GM23338 (cell line): ENCODE measurements around the gene PPP1R3F. TPM values are rescaled to one million over a fixed set of nuclear protein-coding genes. Genes with fewer than 3 reads are reported as not detected.

ENCODE experiments used
- ATAC-seq: fragments of 200-7000 bp; cut with Tn5 transposase; 3 replicates; pipeline ENCODE4 v1.9.1; 2020
- DNase-seq: peaks from one replicate; pipeline ENCODE4 v3.0.0-alpha.2; 2015; ENCODE audit warnings: low spot score
- H2AFZ ChIP-seq: fragments of 200-600 bp; sonication (generic); 2 replicates; pipeline ENCODE4 v1.8.0; 2016; ENCODE audit warnings: antibody characterized with exemption, mild to moderate bottlenecking, moderate library complexity
- H3F3A ChIP-seq: fragments of 200-600 bp; sonication (generic); replicated peaks from 2 replicates; pipeline ENCODE4 v1.8.0; 2017; ENCODE audit warnings: antibody characterized with exemption, mixed run types, low read depth
- H3K27ac ChIP-seq: fragments of 200-600 bp; sonication (generic); 2 replicates; pipeline ENCODE4 v1.6.1; 2016; ENCODE audit warnings: low read depth
- H3K27me3 ChIP-seq: fragments of 200-600 bp; sonication (generic); 2 replicates; pipeline ENCODE4 v1.8.0; 2016; ENCODE audit warnings: mild to moderate bottlenecking, mixed run types, moderate library complexity; ENCODE audit not compliant: insufficient read depth
- H3K36me3 ChIP-seq: fragments of 200-600 bp; sonication (generic); 2 replicates; pipeline ENCODE4 v1.8.0; 2016; ENCODE audit warnings: mild to moderate bottlenecking; ENCODE audit not compliant: insufficient read depth
- H3K4me1 ChIP-seq: fragments of 200-600 bp; sonication (generic); 2 replicates; pipeline ENCODE4 v1.8.0; 2016; ENCODE audit warnings: mild to moderate bottlenecking, moderate library complexity; ENCODE audit not compliant: insufficient read depth
- H3K4me2 ChIP-seq: fragments of 200-600 bp; sonication (generic); 2 replicates; pipeline ENCODE4 v1.7.1; 2017; ENCODE audit warnings: mixed run types
- H3K4me3 ChIP-seq: fragments of 200-600 bp; sonication (generic); 2 replicates; pipeline ENCODE4 v1.6.1; 2016; ENCODE audit warnings: mixed run types
- H3K79me2 ChIP-seq: fragments of 200-600 bp; sonication (generic); replicated peaks from 2 replicates; pipeline ENCODE4 v1.8.0; 2017; ENCODE audit warnings: mild to moderate bottlenecking; ENCODE audit not compliant: insufficient read depth
- H3K9me2 ChIP-seq: fragments of 200-600 bp; sonication (generic); 2 replicates; pipeline ENCODE4 v1.8.0; 2017; ENCODE audit not compliant: insufficient read depth
- H4K20me1 ChIP-seq: fragments of 200-600 bp; sonication (generic); replicated peaks from 2 replicates; pipeline ENCODE4 v1.8.0; 2017; ENCODE audit warnings: mild to moderate bottlenecking; ENCODE audit not compliant: insufficient read depth
- H3K27ac Mint-ChIP-seq: 2 replicates; pipeline ENCODE4 v1.8.0; 2020; ENCODE audit warnings: inconsistent platforms, mild to moderate bottlenecking, moderate library complexity, mixed read lengths
- H3K27me3 Mint-ChIP-seq: 3 replicates; pipeline ENCODE4 v1.8.0; 2022; ENCODE audit warnings: low read depth, mild to moderate bottlenecking, moderate library complexity, mixed read lengths, inconsistent platforms; ENCODE audit not compliant: insufficient read depth, poor library complexity
- H3K36me3 Mint-ChIP-seq: 3 replicates; pipeline ENCODE4 v1.8.0; 2021; ENCODE audit warnings: low read depth, mild to moderate bottlenecking, inconsistent platforms, moderate library complexity, mixed read lengths
- H3K4me1 Mint-ChIP-seq: 3 replicates; pipeline ENCODE4 v1.8.0; 2020; ENCODE audit warnings: mild to moderate bottlenecking, inconsistent platforms, mixed read lengths
- H3K4me3 Mint-ChIP-seq: 3 replicates; pipeline ENCODE4 v1.8.0; 2021; ENCODE audit warnings: moderate library complexity, mild to moderate bottlenecking, inconsistent platforms, mixed read lengths
- H3K9me3 Mint-ChIP-seq: 3 replicates; pipeline ENCODE4 v1.8.0; 2020; ENCODE audit warnings: moderate library complexity, mild to moderate bottlenecking, inconsistent platforms, mixed read lengths
- EZH2 ChIP-seq: fragments of 200-600 bp; sonication (generic); IDR thresholded peaks from one replicate; pipeline ENCODE4 v1.8.0; 2017; ENCODE audit warnings: antibody characterized with exemption, mild to moderate bottlenecking, low read depth; ENCODE audit not compliant: unreplicated experiment
- EZH2phosphoT487 ChIP-seq: fragments of 200-600 bp; sonication (generic); IDR thresholded peaks from one replicate; pipeline ENCODE4 v1.8.1; 2018; ENCODE audit warnings: antibody characterized with exemption; ENCODE audit not compliant: unreplicated experiment
- NANOG ChIP-seq: IDR thresholded peaks from 2 replicates; pipeline ENCODE4 v1.6.1; 2016; ENCODE audit warnings: antibody characterized with exemption, borderline replicate concordance
- polyA plus RNA-seq: library from polyadenylated mRNA; unstranded; fragments of >200 nt; fragmentation: Nextera tagmentation; extraction: Ambion mirVana; gene quantifications from 2 replicates; pipeline ENCODE4 v1.2.1, GENCODE V29; 2016
- total RNA-seq: library from RNA; depleted of rRNA; stranded (reverse); fragments of >200 nt; shearing (Covaris generic); gene quantifications from 2 replicates; pipeline ENCODE4 v1.2.3, GENCODE V29; 2014
- TF ChIP-seq, protein P1 (sequence below), 2 experiments: fragments of 200-600 bp in 1 of 2; sonication (generic) in 1 of 2; conservative IDR thresholded peaks; 2 replicates each; pipeline versions ENCODE4 v1.5.1 to v1.6.1; 2016 to 2017; ENCODE audit warnings: antibody characterized with exemption in 2 of 2, low read depth in 2 of 2, mild to moderate bottlenecking in 2 of 2, moderate library complexity in 1 of 2
- TF ChIP-seq, protein P2 (sequence below): fragments of 250-450 bp; sonication (Bioruptor Pico); IDR thresholded peaks from 2 replicates; pipeline ENCODE4 v1.5.0; 2020; ENCODE audit warnings: mild to moderate bottlenecking, moderate library complexity
- TF ChIP-seq, protein P3 (sequence below): IDR thresholded peaks from one replicate; pipeline ENCODE4 v1.6.1; 2018; ENCODE audit warnings: antibody characterized with exemption; ENCODE audit not compliant: unreplicated experiment

The PPP1R3F gene
- total and polyA plus RNA-seq, 2 experiments from 2014 or later = 3.1 to 11.3 TPM

DNA sequence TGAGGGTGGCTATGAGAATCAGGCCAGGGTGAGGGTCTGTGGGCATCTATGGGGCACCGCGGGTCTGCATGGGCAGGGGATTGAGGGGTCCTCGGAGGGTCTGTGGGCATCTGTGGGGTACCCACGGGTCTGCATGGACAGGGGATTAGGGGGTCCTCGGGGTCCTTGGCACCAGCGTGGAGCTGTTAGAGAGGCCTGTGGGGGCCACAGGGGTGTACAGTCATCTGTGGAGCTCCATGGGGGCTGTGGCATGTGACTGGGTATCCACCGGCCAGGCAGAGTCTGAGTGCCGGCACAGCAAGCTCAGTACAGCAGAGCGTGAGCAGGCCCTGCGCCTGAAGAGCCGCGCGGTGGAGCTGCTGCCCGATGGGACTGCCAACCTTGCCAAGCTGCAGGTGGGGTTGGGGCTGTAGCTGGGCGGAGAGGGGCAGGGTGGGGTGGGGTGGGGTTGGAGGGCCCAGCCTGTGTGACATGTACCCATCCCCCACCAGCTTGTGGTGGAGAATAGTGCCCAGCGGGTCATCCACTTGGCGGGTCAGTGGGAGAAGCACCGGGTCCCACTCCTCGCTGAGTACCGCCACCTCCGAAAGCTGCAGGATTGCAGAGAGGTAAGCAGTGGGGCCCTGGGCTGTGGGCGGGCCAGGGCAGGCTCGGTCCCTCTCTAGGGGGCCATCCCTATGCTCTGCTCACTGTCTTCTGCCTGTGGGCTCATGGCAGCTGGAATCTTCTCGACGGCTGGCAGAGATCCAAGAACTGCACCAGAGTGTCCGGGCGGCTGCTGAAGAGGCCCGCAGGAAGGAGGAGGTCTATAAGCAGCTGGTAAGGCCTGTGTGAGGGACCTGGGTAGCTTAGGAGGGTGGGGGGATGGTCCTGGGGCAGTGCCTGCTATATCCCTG is 21.4 kb upstream of the PPP1R3F start:
- no peaks in the 10 kb centered on the region for H4K20me1 ChIP-seq
- H3K36me3 Mint-ChIP-seq = peaks cover 2% of the 10 kb centered on the region; the same call in 1 of the 3 replicates
- no peaks in the 10 kb centered on the region for H3K79me2 ChIP-seq
- no peaks in the 10 kb centered on the region for H3K27me3 ChIP-seq
- TF ChIP-seq, protein P1, sequence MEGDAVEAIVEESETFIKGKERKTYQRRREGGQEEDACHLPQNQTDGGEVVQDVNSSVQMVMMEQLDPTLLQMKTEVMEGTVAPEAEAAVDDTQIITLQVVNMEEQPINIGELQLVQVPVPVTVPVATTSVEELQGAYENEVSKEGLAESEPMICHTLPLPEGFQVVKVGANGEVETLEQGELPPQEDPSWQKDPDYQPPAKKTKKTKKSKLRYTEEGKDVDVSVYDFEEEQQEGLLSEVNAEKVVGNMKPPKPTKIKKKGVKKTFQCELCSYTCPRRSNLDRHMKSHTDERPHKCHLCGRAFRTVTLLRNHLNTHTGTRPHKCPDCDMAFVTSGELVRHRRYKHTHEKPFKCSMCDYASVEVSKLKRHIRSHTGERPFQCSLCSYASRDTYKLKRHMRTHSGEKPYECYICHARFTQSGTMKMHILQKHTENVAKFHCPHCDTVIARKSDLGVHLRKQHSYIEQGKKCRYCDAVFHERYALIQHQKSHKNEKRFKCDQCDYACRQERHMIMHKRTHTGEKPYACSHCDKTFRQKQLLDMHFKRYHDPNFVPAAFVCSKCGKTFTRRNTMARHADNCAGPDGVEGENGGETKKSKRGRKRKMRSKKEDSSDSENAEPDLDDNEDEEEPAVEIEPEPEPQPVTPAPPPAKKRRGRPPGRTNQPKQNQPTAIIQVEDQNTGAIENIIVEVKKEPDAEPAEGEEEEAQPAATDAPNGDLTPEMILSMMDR (conservative IDR thresholded peaks at IDR 0.05; ENCODE audit: low read depth in 2 of 2) = no peak
- TF ChIP-seq EZH2phosphoT487 = no peak
- H3K27ac ChIP-seq = no peak overlapping the region
- H3K4me2 ChIP-seq = no peak overlapping the region
- no peak overlapping the region for H3K27ac Mint-ChIP-seq
- H3K9me2 ChIP-seq = no peaks in the 10 kb centered on the region
- DNase-seq (no peak), ATAC-seq (no peak)
- H3K4me1 Mint-ChIP-seq = no peaks in the 10 kb centered on the region
- no peaks in the 10 kb centered on the region for H3K4me1 ChIP-seq
- H3K4me3 ChIP-seq = no peak overlapping the region
- H3K4me3 Mint-ChIP-seq = no peak overlapping the region
- no peaks in the 10 kb centered on the region for H3F3A ChIP-seq
- H2AFZ ChIP-seq = no peak overlapping the region
- H3K9me3 Mint-ChIP-seq = no peaks in the 10 kb centered on the region
- no peaks in the 10 kb centered on the region for H3K36me3 ChIP-seq
- H3K27me3 Mint-ChIP-seq = peaks cover 2% of the 10 kb centered on the region

DNA sequence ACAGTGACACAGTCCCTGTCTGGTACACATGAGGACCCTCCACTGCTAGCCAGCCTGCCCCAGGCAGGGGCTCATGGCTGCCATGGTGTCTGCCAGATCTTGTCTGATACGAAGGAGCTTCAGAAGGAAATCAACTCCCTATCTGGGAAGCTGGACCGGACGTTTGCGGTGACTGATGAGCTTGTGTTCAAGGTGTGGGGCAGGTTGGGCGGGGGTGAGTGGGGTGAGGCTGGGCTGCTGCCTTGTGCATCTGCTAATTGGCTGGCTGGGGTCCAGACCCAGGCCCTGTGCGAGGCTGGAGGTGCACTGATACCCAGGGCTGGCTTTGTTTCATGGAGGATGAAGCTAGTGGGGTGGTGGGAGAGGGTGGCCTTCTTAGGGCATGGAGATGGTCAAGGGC is 20.5 kb upstream of the PPP1R3F start:
- Mint-ChIP-seq H3K4me1 (no peaks in the 10 kb centered on the region; the same call in 2 of the 3 replicates), H3K27ac (no peak overlapping the region), H3K27me3 (peaks cover 2% of the 10 kb centered on the region), H3K36me3 (no peaks in the 10 kb centered on the region), H3K4me3 (no peak overlapping the region), H3K9me3 (no peaks in the 10 kb centered on the region)
- no peak for TF ChIP-seq NANOG
- TF ChIP-seq, protein P2, sequence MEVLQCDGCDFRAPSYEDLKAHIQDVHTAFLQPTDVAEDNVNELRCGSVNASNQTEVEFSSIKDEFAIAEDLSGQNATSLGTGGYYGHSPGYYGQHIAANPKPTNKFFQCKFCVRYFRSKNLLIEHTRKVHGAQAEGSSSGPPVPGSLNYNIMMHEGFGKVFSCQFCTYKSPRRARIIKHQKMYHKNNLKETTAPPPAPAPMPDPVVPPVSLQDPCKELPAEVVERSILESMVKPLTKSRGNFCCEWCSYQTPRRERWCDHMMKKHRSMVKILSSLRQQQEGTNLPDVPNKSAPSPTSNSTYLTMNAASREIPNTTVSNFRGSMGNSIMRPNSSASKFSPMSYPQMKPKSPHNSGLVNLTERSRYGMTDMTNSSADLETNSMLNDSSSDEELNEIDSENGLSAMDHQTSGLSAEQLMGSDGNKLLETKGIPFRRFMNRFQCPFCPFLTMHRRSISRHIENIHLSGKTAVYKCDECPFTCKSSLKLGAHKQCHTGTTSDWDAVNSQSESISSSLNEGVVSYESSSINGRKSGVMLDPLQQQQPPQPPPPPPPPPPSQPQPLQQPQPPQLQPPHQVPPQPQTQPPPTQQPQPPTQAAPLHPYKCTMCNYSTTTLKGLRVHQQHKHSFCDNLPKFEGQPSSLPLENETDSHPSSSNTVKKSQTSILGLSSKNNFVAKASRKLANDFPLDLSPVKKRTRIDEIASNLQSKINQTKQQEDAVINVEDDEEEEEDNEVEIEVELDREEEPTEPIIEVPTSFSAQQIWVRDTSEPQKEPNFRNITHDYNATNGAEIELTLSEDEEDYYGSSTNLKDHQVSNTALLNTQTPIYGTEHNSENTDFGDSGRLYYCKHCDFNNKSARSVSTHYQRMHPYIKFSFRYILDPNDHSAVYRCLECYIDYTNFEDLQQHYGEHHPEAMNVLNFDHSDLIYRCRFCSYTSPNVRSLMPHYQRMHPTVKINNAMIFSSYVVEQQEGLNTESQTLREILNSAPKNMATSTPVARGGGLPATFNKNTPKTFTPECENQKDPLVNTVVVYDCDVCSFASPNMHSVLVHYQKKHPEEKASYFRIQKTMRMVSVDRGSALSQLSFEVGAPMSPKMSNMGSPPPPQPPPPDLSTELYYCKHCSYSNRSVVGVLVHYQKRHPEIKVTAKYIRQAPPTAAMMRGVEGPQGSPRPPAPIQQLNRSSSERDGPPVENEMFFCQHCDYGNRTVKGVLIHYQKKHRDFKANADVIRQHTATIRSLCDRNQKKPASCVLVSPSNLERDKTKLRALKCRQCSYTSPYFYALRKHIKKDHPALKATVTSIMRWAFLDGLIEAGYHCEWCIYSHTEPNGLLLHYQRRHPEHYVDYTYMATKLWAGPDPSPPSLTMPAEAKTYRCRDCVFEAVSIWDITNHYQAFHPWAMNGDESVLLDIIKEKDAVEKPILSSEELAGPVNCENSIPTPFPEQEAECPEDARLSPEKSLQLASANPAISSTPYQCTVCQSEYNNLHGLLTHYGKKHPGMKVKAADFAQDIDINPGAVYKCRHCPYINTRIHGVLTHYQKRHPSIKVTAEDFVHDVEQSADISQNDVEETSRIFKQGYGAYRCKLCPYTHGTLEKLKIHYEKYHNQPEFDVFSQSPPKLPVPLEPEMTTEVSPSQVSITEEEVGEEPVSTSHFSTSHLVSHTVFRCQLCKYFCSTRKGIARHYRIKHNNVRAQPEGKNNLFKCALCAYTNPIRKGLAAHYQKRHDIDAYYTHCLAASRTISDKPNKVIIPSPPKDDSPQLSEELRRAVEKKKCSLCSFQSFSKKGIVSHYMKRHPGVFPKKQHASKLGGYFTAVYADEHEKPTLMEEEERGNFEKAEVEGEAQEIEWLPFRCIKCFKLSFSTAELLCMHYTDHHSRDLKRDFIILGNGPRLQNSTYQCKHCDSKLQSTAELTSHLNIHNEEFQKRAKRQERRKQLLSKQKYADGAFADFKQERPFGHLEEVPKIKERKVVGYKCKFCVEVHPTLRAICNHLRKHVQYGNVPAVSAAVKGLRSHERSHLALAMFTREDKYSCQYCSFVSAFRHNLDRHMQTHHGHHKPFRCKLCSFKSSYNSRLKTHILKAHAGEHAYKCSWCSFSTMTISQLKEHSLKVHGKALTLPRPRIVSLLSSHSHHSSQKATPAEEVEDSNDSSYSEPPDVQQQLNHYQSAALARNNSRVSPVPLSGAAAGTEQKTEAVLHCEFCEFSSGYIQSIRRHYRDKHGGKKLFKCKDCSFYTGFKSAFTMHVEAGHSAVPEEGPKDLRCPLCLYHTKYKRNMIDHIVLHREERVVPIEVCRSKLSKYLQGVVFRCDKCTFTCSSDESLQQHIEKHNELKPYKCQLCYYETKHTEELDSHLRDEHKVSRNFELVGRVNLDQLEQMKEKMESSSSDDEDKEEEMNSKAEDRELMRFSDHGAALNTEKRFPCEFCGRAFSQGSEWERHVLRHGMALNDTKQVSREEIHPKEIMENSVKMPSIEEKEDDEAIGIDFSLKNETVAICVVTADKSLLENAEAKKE (CRISPR knock-in tag) = no peak
- TF ChIP-seq EZH2 = no peak
- TF ChIP-seq, protein P3, sequence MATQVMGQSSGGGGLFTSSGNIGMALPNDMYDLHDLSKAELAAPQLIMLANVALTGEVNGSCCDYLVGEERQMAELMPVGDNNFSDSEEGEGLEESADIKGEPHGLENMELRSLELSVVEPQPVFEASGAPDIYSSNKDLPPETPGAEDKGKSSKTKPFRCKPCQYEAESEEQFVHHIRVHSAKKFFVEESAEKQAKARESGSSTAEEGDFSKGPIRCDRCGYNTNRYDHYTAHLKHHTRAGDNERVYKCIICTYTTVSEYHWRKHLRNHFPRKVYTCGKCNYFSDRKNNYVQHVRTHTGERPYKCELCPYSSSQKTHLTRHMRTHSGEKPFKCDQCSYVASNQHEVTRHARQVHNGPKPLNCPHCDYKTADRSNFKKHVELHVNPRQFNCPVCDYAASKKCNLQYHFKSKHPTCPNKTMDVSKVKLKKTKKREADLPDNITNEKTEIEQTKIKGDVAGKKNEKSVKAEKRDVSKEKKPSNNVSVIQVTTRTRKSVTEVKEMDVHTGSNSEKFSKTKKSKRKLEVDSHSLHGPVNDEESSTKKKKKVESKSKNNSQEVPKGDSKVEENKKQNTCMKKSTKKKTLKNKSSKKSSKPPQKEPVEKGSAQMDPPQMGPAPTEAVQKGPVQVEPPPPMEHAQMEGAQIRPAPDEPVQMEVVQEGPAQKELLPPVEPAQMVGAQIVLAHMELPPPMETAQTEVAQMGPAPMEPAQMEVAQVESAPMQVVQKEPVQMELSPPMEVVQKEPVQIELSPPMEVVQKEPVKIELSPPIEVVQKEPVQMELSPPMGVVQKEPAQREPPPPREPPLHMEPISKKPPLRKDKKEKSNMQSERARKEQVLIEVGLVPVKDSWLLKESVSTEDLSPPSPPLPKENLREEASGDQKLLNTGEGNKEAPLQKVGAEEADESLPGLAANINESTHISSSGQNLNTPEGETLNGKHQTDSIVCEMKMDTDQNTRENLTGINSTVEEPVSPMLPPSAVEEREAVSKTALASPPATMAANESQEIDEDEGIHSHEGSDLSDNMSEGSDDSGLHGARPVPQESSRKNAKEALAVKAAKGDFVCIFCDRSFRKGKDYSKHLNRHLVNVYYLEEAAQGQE = no peak
- Histone ChIP-seq H3K79me2 (no peaks in the 10 kb centered on the region), H3K9me2 (no peaks in the 10 kb centered on the region), H3K4me1 (no peaks in the 10 kb centered on the region), H3K4me2 (no peak overlapping the region), H3K27me3 (no peaks in the 10 kb centered on the region), H3K36me3 (no peaks in the 10 kb centered on the region), H4K20me1 (no peaks in the 10 kb centered on the region), H2AFZ (no peak overlapping the region), H3K4me3 (no peak overlapping the region), H3F3A (no peaks in the 10 kb centered on the region), H3K27ac (no peak overlapping the region)
- DNase-seq (no peak), ATAC-seq (no peak)
